Activated T-helper 1 cell treated with Interleukin-2 at 50 U/mL for 16 hours (primary cell): Measurements from ENCODE around the gene SHROOM3.
"Not testable (repeated sequence)": the region's sequence is repeated elsewhere in the genome, so short reads cannot be mapped to it uniquely, and the experiment has no call there.

ENCODE experiments used
- DNase-seq: peaks from one replicate; pipeline ENCODE4 v3.0.0-alpha.2; 2020; ENCODE audit warnings: low read depth

The SHROOM3 gene

GRCh38 chr4:76725039-76725438, 290.0 kb downstream of the SHROOM3 start:
- no peak for DNase-seq

- DNase-seq = no peak
Measured at GRCh38 chr4:76726176-76726575, 291.1 kb downstream of the SHROOM3 start.

GRCh38 chr4:76726631-76727030, 291.6 kb downstream of the SHROOM3 start:
- DNase-seq = no peak

GRCh38 chr4:76727934-76728333, 292.9 kb downstream of the SHROOM3 start:
- DNase-seq = not testable (repeated sequence)

- DNase-seq = no peak
Measured at GRCh38 chr4:76729460-76729859, 294.4 kb downstream of the SHROOM3 start.

- DNase-seq = no peak
Measured at GRCh38 chr4:76729980-76730379, 295.0 kb downstream of the SHROOM3 start.

- no peak for DNase-seq
Measured at GRCh38 chr4:76732246-76732645, 297.2 kb downstream of the SHROOM3 start.

GRCh38 chr4:76733068-76733771, 298.2 kb downstream of the SHROOM3 start:
- DNase-seq = no peak

- no peak for DNase-seq
Measured at GRCh38 chr4:76736414-76736813, 301.4 kb downstream of the SHROOM3 start.

GRCh38 chr4:76737180-76737579, 302.2 kb downstream of the SHROOM3 start:
- DNase-seq = no peak

GRCh38 chr4:76737771-76738085, 302.7 kb downstream of the SHROOM3 start:
- DNase-seq = no peak

GRCh38 chr4:76738086-76738931, 303.3 kb downstream of the SHROOM3 start:
- no peak for DNase-seq

GRCh38 chr4:76740192-76740591, 305.2 kb downstream of the SHROOM3 start:
- DNase-seq = no peak

GRCh38 chr4:76740866-76741662, 306.0 kb downstream of the SHROOM3 start:
- no peak for DNase-seq

GRCh38 chr4:76741663-76742020, 306.6 kb downstream of the SHROOM3 start:
- DNase-seq = no peak

- no peak for DNase-seq
Measured at GRCh38 chr4:76744241-76744921, 309.4 kb downstream of the SHROOM3 start.

GRCh38 chr4:76745240-76745639, 310.2 kb downstream of the SHROOM3 start:
- DNase-seq = no peak

- no peak for DNase-seq
Measured at GRCh38 chr4:76747563-76747962, 312.5 kb downstream of the SHROOM3 start.

- DNase-seq = no peak
Measured at GRCh38 chr4:76748649-76749048, 313.6 kb downstream of the SHROOM3 start.

- no peak for DNase-seq
Measured at GRCh38 chr4:76749355-76749754, 314.3 kb downstream of the SHROOM3 start.

GRCh38 chr4:76750716-76751115, 315.7 kb downstream of the SHROOM3 start:
- DNase-seq = no peak
